NCI-H1930 (cell line): ENCODE data around the gene DNALI1.
A peak's percentile ranks its signal among the peaks of the same experiment; 100 is the strongest.

Experiments
- DNase-seq, 2 experiments: peaks; one replicate each; lab custom pipeline; 2025; lab: John Stamatoyannopoulos, UW

Gene DNALI1

GRCh38 chr1:37601441-37601840 lies 44.7 kb downstream of the DNALI1 start:
- no peak for DNase-seq

- DNase-seq: peak; percentile 14 to 51
These were observed 46.3 kb downstream of the DNALI1 start for GRCh38 chr1:37602750-37603694.

GRCh38 chr1:37605061-37605650 lies 48.4 kb downstream of the DNALI1 start:
- DNase-seq: no peak

GRCh38 chr1:37605806-37606474 lies 49.2 kb downstream of the DNALI1 start:
- no peak for DNase-seq

GRCh38 chr1:37606481-37607263 lies 49.9 kb downstream of the DNALI1 start:
- DNase-seq: no peak

GRCh38 chr1:37609002-37609401 lies 52.3 kb downstream of the DNALI1 start:
- DNase-seq: no peak

GRCh38 chr1:37609994-37610393 lies 53.3 kb downstream of the DNALI1 start:
- DNase-seq: no peak

GRCh38 chr1:37612186-37612585 lies 55.4 kb downstream of the DNALI1 start:
- DNase-seq: no peak

- DNase-seq: no peak
These were observed 57.4 kb downstream of the DNALI1 start for GRCh38 chr1:37614105-37614504.

GRCh38 chr1:37616330-37616729 lies 59.6 kb downstream of the DNALI1 start:
- DNase-seq: no peak
